ENCODE measurements around the gene RANBP1.

The RANBP1 gene

DNA sequence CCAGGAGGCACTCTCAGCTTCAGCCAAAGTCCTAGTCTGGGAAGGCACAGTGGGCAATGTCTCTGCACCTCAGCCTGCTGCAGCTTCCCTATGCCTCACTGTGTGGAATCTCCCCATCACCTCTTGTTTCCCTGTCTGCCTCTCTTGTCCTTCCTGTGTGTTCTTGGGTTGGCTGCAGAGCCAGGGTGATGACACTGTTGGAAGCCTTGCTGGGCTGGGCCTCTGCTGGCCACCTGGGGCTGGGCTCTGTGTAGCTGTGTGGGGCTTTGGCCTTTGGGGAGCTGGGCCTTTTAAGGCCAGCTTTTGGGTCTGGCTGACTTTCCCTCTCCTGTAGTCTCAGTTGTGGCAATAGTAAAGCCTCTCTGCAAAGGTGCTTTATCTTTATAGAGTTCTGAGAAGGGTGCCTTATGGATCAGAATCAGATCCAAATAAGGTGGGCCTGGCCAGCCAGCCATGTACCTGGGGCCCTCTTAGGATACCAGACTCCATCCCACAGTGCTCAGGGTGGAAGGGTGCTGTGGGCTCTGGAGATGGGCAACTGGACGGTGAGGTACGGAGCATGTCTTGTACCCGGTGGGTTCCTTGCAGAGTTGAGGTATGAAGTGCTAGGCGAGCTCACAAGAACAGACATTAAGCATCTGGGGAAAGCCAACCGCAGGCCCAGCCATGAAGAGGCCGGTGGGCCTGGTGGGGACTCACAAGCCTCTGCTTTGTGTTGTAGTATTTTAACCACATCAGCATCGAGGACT, 10.3 kb upstream of the RANBP1 start:
- no peak for DNase-seq (ENCODE audit: low read depth)
- no peak for TF ChIP-seq CTCF (IDR thresholded peaks at IDR 0.05; ENCODE audit: insufficient read depth, low read depth, low read length, missing control alignments)
- no peak overlapping the region for H3K4me3 ChIP-seq (ENCODE audit: low read length)

DNA sequence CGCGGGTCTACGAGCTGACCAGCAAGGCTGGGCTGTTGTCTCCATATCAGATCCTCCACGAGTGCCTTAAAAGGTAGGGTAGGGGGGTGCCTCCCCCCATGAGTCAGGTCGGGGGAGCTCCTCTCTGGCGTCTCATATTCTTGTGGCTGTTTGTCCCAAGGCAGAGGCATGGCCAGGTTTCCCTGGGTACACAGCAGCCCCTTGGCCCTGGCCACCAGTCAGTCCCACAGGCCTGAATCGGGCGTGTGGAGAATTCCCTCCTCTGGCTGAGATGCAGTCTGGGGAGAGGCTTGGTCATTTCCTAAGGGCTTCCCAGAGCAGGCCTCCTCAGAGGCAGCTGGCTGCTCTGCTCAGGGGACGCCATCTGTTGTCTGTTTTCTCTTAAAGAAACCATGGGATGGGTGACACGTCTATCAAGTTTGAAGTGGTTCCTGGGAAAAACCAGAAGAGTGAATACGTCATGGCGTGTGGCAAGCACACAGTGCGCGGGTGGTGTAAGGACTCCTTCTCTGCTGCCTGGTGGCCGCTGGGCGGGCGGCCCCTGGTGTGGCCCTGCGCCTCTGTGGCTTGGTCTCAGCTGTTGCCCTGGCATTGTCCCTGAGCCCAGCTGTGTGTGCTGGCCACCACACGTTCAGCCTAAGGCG, 9.6 kb upstream of the RANBP1 start:
- DNase-seq (ENCODE audit: low read depth): no peak
- H3K4me3 ChIP-seq (ENCODE audit: low read length): no peak overlapping the region
- TF ChIP-seq CTCF (IDR thresholded peaks at IDR 0.05; ENCODE audit: insufficient read depth, low read depth, low read length, missing control alignments): no peak

- DNase-seq (ENCODE audit: low read depth): no peak
- TF ChIP-seq CTCF (IDR thresholded peaks at IDR 0.05; ENCODE audit: insufficient read depth, low read depth, low read length, missing control alignments): no peak
- H3K4me3 ChIP-seq (ENCODE audit: low read length): no peak overlapping the region
Observed at GRCh38 chr22:20106849-20107237, 9.1 kb upstream of the RANBP1 start.

- TF ChIP-seq CTCF (IDR thresholded peaks at IDR 0.05; ENCODE audit: insufficient read depth, low read depth, low read length, missing control alignments): no peak
- no peak for DNase-seq (ENCODE audit: low read depth)
- H3K4me3 ChIP-seq (ENCODE audit: low read length): no peak overlapping the region
Observed at GRCh38 chr22:20107471-20107901, 8.4 kb upstream of the RANBP1 start.

DNA sequence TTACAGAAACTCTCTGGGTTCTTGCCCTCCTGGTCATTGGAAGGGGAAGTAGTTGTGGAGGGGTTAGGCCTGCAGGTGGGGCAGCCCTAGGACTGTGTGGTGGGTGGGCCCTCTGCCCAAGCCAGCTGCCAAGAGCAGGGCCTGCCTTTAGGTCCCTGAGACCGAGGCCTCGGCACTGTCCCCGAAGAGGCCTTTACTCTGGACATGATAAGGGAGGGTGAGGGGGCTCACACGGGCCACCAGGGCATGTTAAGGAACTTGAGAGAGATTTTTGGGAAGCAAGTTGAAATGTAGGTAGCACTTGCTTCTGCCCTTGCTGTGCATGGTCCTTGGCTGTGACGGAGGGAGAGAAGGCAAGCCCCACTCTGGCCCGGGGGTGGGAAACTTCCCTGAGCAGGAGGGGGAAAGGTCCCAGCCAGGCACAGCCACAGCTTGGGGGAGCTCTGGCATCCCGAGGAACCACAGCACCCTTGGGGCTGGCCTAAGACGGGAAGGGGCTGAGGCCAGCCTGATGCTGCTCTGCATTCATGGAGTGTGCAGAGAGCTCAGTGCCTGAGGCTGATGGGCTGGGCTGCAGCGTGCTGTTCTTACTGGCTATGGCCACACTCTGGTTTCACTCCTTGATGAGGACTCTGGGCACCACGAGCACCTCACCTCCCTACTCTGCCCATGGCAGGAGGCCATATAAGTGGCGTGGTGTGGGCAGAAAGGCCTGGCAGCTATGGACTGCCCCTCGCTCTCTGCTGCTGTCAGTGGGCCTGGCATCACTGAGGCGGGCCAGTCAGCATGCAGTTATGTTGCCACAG, 7.8 kb upstream of the RANBP1 start:
- H3K4me3 ChIP-seq (ENCODE audit: low read length): no peak overlapping the region
- no peak for TF ChIP-seq CTCF (IDR thresholded peaks at IDR 0.05; ENCODE audit: insufficient read depth, low read depth, low read length, missing control alignments)
- DNase-seq (ENCODE audit: low read depth): no peak

DNA sequence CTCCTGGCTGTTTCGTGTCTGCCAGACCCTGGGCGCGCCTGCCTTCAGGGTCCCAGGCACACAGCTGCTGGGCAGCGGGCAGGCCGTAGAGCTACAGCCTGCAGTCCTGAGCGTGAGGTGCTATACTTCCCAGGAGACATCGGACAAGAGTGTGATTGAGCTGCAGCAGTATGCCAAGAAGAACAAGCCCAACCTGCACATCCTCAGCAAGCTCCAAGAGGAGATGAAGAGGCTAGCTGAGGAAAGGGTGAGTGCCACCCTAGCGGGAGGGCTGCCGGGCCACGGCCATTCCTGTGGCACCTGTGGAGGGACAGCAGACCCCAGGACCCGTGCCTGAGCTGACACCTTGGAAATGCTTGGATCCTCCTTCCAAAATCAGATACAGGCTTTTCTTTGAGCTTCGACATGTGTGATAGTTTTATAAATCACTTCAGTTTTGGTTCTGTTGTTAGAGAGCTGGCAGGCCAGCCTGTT, 7.1 kb upstream of the RANBP1 start:
- no peak for TF ChIP-seq CTCF (IDR thresholded peaks at IDR 0.05; ENCODE audit: insufficient read depth, low read depth, low read length, missing control alignments)
- no peak for DNase-seq (ENCODE audit: low read depth)
- no peak overlapping the region for H3K4me3 ChIP-seq (ENCODE audit: low read length)
